ENCODE data around the gene GATM. TPM values are rescaled to one million over a fixed set of nuclear protein-coding genes. Genes with fewer than 3 reads are reported as not detected.

The GATM gene
- polyA plus RNA-seq, 1 donor (not counting 4 experiments of a cell fraction or from before 2014, with no cell fraction given): 0.60 TPM

GRCh38 chr15:45332694-45333093, 45.6 kb downstream of the GATM start:
- no peak overlapping the region for H2AFZ ChIP-seq (ENCODE audit: control insufficient read depth, low read length)
- H3K9me3 ChIP-seq (ENCODE audit: control insufficient read depth, low read depth, low read length): no peaks in the 10 kb centered on the region
- FAIRE-seq: no peak
- no peaks in the 10 kb centered on the region for H3K4me1 ChIP-seq (ENCODE audit: control insufficient read depth, extremely low read depth, insufficient read depth, low read length)
- no peak overlapping the region for H3K4me2 ChIP-seq (ENCODE audit: control insufficient read depth, extremely low read depth, insufficient read depth, low read depth, low read length)
- DNase-seq (ENCODE audit: low read depth, low spot score): no peak
- H3K27me3 ChIP-seq (ENCODE audit: control insufficient read depth, extremely low read depth, insufficient read depth, low read length): peaks cover 9% of the 10 kb centered on the region
- H3K79me2 ChIP-seq (ENCODE audit: control insufficient read depth, insufficient read depth, low read length): no peaks in the 10 kb centered on the region
- H3K36me3 ChIP-seq (ENCODE audit: control insufficient read depth in 2 of 2, extremely low read depth in 1 of 2, insufficient read depth in 2 of 2, low read length in 2 of 2): no peaks in the 10 kb centered on the region
- no peak for TF ChIP-seq EZH2 (IDR thresholded peaks at IDR 0.05; ENCODE audit: low read length)
- no peak for TF ChIP-seq CTCF (optimal IDR thresholded peaks at IDR 0.05 in 1 of 3, IDR thresholded peaks at IDR 0.05 in 1 of 3, conservative IDR thresholded peaks at IDR 0.05 in 1 of 3; ENCODE audit: extremely low read depth in 1 of 3, insufficient read depth in 2 of 3, low read length in 3 of 3)
- dilution Hi-C loops (cut with MboI; ENCODE audit: extremely low pct_ligation_motif_present, low sequenced_read_pairs): no loop called here
- H3K9ac ChIP-seq (ENCODE audit: control insufficient read depth, extremely low read depth, insufficient read depth, low read length): no peak overlapping the region
- H4K20me1 ChIP-seq (ENCODE audit: control insufficient read depth, extremely low read depth, insufficient read depth, low read length): no peaks in the 10 kb centered on the region
- no peaks in the 10 kb centered on the region for H3K9me1 ChIP-seq (ENCODE audit: control insufficient read depth, extremely low read depth, insufficient read depth, low read length)
- H3K27ac ChIP-seq (ENCODE audit: control insufficient read depth, insufficient read depth, low read length): no peak overlapping the region
- no peak overlapping the region for H3K4me3 ChIP-seq (ENCODE audit: control insufficient read depth in 2 of 3, extremely low read depth in 1 of 3, insufficient read depth in 2 of 3, low read depth in 1 of 3, low read length in 3 of 3)

DNA sequence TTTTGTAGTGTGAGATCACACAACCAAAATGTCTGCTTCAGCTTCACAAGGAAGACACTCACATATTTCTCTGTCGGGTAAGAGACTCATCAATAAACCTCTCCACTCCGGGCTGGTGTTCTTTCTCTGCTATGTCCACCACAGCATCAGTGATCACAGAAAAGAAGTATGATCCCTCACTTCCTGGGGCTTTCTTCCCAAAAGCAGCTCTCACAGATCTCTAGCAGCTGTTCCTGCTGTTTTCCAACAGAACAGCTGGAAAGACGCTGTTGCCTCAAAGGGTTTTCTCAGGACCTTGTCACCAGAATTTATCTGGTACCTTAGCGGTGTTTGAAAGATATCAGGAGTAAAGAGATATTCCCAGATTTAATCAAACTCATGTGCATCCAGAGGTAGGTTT, 46.4 kb downstream of the GATM start:
- dilution Hi-C loops (cut with MboI; ENCODE audit: extremely low pct_ligation_motif_present, low sequenced_read_pairs): no loop called here
- no peak overlapping the region for H3K4me3 ChIP-seq (ENCODE audit: control insufficient read depth in 2 of 3, extremely low read depth in 1 of 3, insufficient read depth in 2 of 3, low read depth in 1 of 3, low read length in 3 of 3)
- H3K4me1 ChIP-seq (ENCODE audit: control insufficient read depth, extremely low read depth, insufficient read depth, low read length): no peaks in the 10 kb centered on the region
- H2AFZ ChIP-seq (ENCODE audit: control insufficient read depth, low read length): no peak overlapping the region
- FAIRE-seq (no peak), DNase-seq (ENCODE audit: low read depth, low spot score) (no peak)
- H3K27me3 ChIP-seq (ENCODE audit: control insufficient read depth, extremely low read depth, insufficient read depth, low read length): peaks cover 9% of the 10 kb centered on the region
- no peaks in the 10 kb centered on the region for H4K20me1 ChIP-seq (ENCODE audit: control insufficient read depth, extremely low read depth, insufficient read depth, low read length)
- no peak overlapping the region for H3K27ac ChIP-seq (ENCODE audit: control insufficient read depth, insufficient read depth, low read length)
- no peaks in the 10 kb centered on the region for H3K9me1 ChIP-seq (ENCODE audit: control insufficient read depth, extremely low read depth, insufficient read depth, low read length)
- no peaks in the 10 kb centered on the region for H3K9me3 ChIP-seq (ENCODE audit: control insufficient read depth, low read depth, low read length)
- H3K9ac ChIP-seq (ENCODE audit: control insufficient read depth, extremely low read depth, insufficient read depth, low read length): no peak overlapping the region
- no peaks in the 10 kb centered on the region for H3K36me3 ChIP-seq (ENCODE audit: control insufficient read depth in 2 of 2, extremely low read depth in 1 of 2, insufficient read depth in 2 of 2, low read length in 2 of 2)
- no peaks in the 10 kb centered on the region for H3K79me2 ChIP-seq (ENCODE audit: control insufficient read depth, insufficient read depth, low read length)
- no peak overlapping the region for H3K4me2 ChIP-seq (ENCODE audit: control insufficient read depth, extremely low read depth, insufficient read depth, low read depth, low read length)
- TF ChIP-seq EZH2 (IDR thresholded peaks at IDR 0.05; ENCODE audit: low read length) (no peak), CTCF (optimal IDR thresholded peaks at IDR 0.05 in 1 of 3, IDR thresholded peaks at IDR 0.05 in 1 of 3, conservative IDR thresholded peaks at IDR 0.05 in 1 of 3; ENCODE audit: extremely low read depth in 1 of 3, insufficient read depth in 2 of 3, low read length in 3 of 3) (no peak)
